ENCODE measurements around the gene BTBD10. TPM values are rescaled to one million over a fixed set of nuclear protein-coding genes. Genes with fewer than 3 reads are reported as not detected.

Gene BTBD10
- total RNA-seq, 1 experiment from 2014 or later = 29.6 TPM

DNA sequence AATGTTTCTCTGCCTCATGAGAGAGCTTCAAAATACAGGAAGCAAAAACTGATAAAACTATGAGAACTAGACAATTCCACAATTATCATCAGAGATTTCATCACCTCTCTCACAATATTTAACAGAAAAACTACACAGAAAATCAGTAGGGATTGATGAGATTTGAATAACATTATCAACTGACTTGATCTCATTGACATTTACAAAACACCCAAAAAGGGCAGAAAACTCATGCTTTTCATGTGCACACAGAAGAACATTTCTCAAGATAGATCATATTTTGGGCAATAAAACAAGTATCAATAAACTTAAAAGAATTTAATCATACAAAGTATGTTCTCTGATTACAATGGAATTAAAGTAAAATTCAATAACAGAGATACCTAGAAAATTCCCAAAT, 35.6 kb downstream of the BTBD10 start:
- BruUV-seq (replicated peaks) = no TSS peak
- intact Hi-C loops (cut with micrococcal nuclease; ENCODE audit: unreplicated experiment) = no loop called here
- no peak for ATAC-seq
- Histone ChIP-seq H3K4me1 (ENCODE audit: control insufficient read depth, insufficient read depth, low read length) (no peaks in the 10 kb centered on the region), H3K27ac (ENCODE audit: low read length) (no peak overlapping the region), H3K27me3 (ENCODE audit: control insufficient read depth, insufficient read depth, low read length) (no peaks in the 10 kb centered on the region), H3K9me3 (ENCODE audit: control insufficient read depth, insufficient read depth, low read depth, low read length) (peaks cover 20% of the 10 kb centered on the region; the same call in 1 of the 2 replicates), H3K36me3 (ENCODE audit: control insufficient read depth, insufficient read depth, low read length) (no peaks in the 10 kb centered on the region), H3K4me3 (ENCODE audit: low read depth in 2 of 2, low read length in 2 of 2) (no peak overlapping the region)
- in situ Hi-C loops (cut with HindIII; ENCODE audit: low pct_unique_long_range_greater_than_20kb, low sequenced_read_pairs) = no loop called here
- no peak for DNase-seq (ENCODE audit: low read depth, low spot score)
- TF ChIP-seq TCF7L2 (IDR thresholded peaks at IDR 0.05; ENCODE audit: low read depth, low read length) (no peak), POLR2AphosphoS5 (IDR thresholded peaks at IDR 0.05; ENCODE audit: low read depth, low read length) (no peak), SIN3A (IDR thresholded peaks at IDR 0.05; ENCODE audit: borderline replicate concordance, insufficient read depth, low read depth, low read length) (no peak)
- TF ChIP-seq, protein P1, sequence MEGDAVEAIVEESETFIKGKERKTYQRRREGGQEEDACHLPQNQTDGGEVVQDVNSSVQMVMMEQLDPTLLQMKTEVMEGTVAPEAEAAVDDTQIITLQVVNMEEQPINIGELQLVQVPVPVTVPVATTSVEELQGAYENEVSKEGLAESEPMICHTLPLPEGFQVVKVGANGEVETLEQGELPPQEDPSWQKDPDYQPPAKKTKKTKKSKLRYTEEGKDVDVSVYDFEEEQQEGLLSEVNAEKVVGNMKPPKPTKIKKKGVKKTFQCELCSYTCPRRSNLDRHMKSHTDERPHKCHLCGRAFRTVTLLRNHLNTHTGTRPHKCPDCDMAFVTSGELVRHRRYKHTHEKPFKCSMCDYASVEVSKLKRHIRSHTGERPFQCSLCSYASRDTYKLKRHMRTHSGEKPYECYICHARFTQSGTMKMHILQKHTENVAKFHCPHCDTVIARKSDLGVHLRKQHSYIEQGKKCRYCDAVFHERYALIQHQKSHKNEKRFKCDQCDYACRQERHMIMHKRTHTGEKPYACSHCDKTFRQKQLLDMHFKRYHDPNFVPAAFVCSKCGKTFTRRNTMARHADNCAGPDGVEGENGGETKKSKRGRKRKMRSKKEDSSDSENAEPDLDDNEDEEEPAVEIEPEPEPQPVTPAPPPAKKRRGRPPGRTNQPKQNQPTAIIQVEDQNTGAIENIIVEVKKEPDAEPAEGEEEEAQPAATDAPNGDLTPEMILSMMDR (IDR thresholded peaks at IDR 0.05) = no peak
- TF ChIP-seq, protein P2, sequence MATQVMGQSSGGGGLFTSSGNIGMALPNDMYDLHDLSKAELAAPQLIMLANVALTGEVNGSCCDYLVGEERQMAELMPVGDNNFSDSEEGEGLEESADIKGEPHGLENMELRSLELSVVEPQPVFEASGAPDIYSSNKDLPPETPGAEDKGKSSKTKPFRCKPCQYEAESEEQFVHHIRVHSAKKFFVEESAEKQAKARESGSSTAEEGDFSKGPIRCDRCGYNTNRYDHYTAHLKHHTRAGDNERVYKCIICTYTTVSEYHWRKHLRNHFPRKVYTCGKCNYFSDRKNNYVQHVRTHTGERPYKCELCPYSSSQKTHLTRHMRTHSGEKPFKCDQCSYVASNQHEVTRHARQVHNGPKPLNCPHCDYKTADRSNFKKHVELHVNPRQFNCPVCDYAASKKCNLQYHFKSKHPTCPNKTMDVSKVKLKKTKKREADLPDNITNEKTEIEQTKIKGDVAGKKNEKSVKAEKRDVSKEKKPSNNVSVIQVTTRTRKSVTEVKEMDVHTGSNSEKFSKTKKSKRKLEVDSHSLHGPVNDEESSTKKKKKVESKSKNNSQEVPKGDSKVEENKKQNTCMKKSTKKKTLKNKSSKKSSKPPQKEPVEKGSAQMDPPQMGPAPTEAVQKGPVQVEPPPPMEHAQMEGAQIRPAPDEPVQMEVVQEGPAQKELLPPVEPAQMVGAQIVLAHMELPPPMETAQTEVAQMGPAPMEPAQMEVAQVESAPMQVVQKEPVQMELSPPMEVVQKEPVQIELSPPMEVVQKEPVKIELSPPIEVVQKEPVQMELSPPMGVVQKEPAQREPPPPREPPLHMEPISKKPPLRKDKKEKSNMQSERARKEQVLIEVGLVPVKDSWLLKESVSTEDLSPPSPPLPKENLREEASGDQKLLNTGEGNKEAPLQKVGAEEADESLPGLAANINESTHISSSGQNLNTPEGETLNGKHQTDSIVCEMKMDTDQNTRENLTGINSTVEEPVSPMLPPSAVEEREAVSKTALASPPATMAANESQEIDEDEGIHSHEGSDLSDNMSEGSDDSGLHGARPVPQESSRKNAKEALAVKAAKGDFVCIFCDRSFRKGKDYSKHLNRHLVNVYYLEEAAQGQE (IDR thresholded peaks at IDR 0.05; ENCODE audit: insufficient read depth in 1 of 2, low read depth in 2 of 2, low read length in 1 of 2) = no peak
- ChIA-PET CTCF (no interaction called here), POLR2A (no interaction called here)

DNA sequence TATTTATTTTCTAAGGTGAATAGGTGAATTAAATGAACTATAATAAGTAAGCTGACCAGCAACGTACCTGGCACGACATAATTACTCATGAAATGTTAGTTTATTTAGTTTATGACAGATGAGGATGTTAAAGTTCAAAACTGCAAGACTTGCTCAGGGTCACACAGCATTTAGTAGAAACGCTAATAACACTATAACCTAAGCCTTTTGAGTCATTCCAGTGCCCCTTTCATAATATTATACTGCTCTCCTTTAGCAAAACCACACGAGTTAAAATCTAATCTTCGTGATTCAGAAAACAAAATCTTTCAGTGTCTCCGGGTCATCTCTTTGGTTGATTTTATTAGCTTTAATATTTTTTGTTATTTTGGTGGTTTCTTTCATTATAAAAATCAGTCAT, 39.6 kb downstream of the BTBD10 start:
- Histone ChIP-seq H3K27ac (ENCODE audit: low read length) (no peak overlapping the region), H3K4me1 (ENCODE audit: control insufficient read depth, insufficient read depth, low read length) (no peaks in the 10 kb centered on the region), H3K27me3 (ENCODE audit: control insufficient read depth, insufficient read depth, low read length) (no peaks in the 10 kb centered on the region), H3K9me3 (ENCODE audit: control insufficient read depth, insufficient read depth, low read depth, low read length) (peaks cover 12% of the 10 kb centered on the region; the same call in 1 of the 2 replicates), H3K4me3 (ENCODE audit: low read depth in 2 of 2, low read length in 2 of 2) (no peak overlapping the region), H3K36me3 (ENCODE audit: control insufficient read depth, insufficient read depth, low read length) (no peaks in the 10 kb centered on the region)
- intact Hi-C loops (cut with micrococcal nuclease; ENCODE audit: unreplicated experiment) = no loop called here
- TF ChIP-seq TCF7L2 (IDR thresholded peaks at IDR 0.05; ENCODE audit: low read depth, low read length) = no peak
- TF ChIP-seq, protein P2 (IDR thresholded peaks at IDR 0.05; ENCODE audit: insufficient read depth in 1 of 2, low read depth in 2 of 2, low read length in 1 of 2) = no peak
- TF ChIP-seq, protein P1 (IDR thresholded peaks at IDR 0.05) = no peak
- no peak for TF ChIP-seq POLR2AphosphoS5 (IDR thresholded peaks at IDR 0.05; ENCODE audit: low read depth, low read length)
- no peak for TF ChIP-seq SIN3A (IDR thresholded peaks at IDR 0.05; ENCODE audit: borderline replicate concordance, insufficient read depth, low read depth, low read length)
- ATAC-seq (no peak), DNase-seq (ENCODE audit: low read depth, low spot score) (no peak)
- in situ Hi-C loops (cut with HindIII; ENCODE audit: low pct_unique_long_range_greater_than_20kb, low sequenced_read_pairs) = no loop called here
- ChIA-PET POLR2A (no interaction called here), CTCF (no interaction called here)
- no TSS peak for BruUV-seq (replicated peaks)

Measured in Panc1 (cell line).